OCI-LY3 (cell line): ENCODE data around the gene UBE2J1.

Experiments used
- H2AFZ ChIP-seq: fragments of 200-600, 300-600 bp; shearing (Covaris generic); 2 replicates; pipeline ENCODE4 v1.6.0; 2014; ENCODE audit warnings: antibody characterized with exemption, low read depth, low read length
- H3K27ac ChIP-seq: fragments of 200-600, 300-600 bp; sonication (generic); 2 replicates; pipeline ENCODE4 v1.5.1; 2014; ENCODE audit warnings: mild to moderate bottlenecking, low read length, moderate library complexity, mixed read lengths
- H3K27me3 ChIP-seq: fragments of 200-600, 300-600 bp; sonication (generic); 2 replicates; pipeline ENCODE4 v1.6.1; 2014; ENCODE audit warnings: low read depth, low read length, mixed read lengths
- H3K36me3 ChIP-seq: fragments of 200-600, 300-600 bp; sonication (generic); replicated peaks from 2 replicates; pipeline ENCODE3; 2014; ENCODE audit warnings: low read depth, low read length, mixed read lengths
- H3K4me1 ChIP-seq: fragments of 300-600, 200-600 bp; sonication (generic); 2 replicates; pipeline ENCODE4 v1.6.1; 2014; ENCODE audit warnings: low read length, mixed read lengths
- H3K4me2 ChIP-seq: fragments of 200-600, 300-600 bp; sonication (generic); 2 replicates; pipeline ENCODE4 v1.6.1; 2014; ENCODE audit warnings: low read length, mixed read lengths
- H3K4me3 ChIP-seq: fragments of 300-600, 200-600 bp; sonication (generic); 2 replicates; pipeline ENCODE4 v1.5.1; 2014; ENCODE audit warnings: antibody characterized with exemption, mild to moderate bottlenecking, low read length, moderate library complexity
- H3K79me2 ChIP-seq: fragments of 300-600, 200-600 bp; shearing (Covaris generic); 2 replicates; pipeline ENCODE4 v1.6.1; 2014; ENCODE audit warnings: mild to moderate bottlenecking, low read length, mixed read lengths
- H3K9ac ChIP-seq: fragments of 300-600, 200-600 bp; shearing (Covaris generic); 2 replicates; pipeline ENCODE4 v1.6.0; 2014; ENCODE audit warnings: mild to moderate bottlenecking, low read length, moderate library complexity
- H3K9me3 ChIP-seq: fragments of 200-600, 300-600 bp; shearing (Covaris generic); 2 replicates; pipeline ENCODE4 v1.6.1; 2014; ENCODE audit warnings: low read length, mixed read lengths; ENCODE audit not compliant: insufficient read depth
- H4K20me1 ChIP-seq: fragments of 200-600, 300-600 bp; sonication (generic); 2 replicates; pipeline ENCODE4 v1.6.1; 2016; ENCODE audit warnings: low read length, mixed read lengths; ENCODE audit not compliant: insufficient read depth
- CTCF ChIP-seq: fragments of 200-600, 300-600 bp; sonication (generic); IDR thresholded peaks from 2 replicates; pipeline ENCODE4 v1.5.1; 2014; ENCODE audit warnings: antibody characterized with exemption, low read length, low read depth
- EZH2phosphoT487 ChIP-seq: fragments of 200-600 bp; shearing (Covaris generic); IDR thresholded peaks from 2 replicates; pipeline ENCODE4 v1.6.1; 2018; ENCODE audit warnings: antibody characterized with exemption, mixed run types, low read depth

UBE2J1 gene

DNA sequence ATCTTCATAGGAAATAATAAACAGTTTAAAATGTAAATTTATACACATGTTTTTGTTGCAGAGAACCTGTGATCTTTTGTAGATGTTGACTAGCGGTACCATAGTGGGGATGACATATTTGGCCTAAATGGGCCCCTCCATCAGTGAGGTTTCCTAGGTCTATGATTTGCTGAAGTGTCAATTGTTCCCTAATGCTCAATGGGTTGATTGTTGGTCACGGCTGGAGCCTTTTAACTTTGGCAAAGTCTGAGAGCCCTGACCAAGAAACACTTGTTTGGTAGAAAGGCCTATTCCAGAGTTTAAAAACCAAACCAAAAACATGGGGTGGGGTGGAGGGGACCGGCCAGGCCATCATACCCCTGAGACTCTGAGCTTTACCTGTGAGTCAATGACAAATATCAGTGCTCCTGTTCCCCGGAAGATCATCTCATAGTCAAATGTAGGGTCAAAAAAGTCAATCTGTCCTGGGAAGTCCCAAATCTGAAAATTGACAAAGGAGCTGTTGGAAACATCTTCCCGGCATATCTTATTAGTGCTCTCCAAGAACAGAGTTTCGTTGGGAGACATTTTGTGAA is 34.5 kb upstream of the UBE2J1 start:
- no peaks in the 10 kb centered on the region for H3K79me2 ChIP-seq
- H3K4me3 ChIP-seq: peak overlapping the region; percentile 26
- TF ChIP-seq EZH2phosphoT487 (no peak), CTCF (no peak)
- H3K36me3 ChIP-seq: no peaks in the 10 kb centered on the region
- H3K9me3 ChIP-seq: no peaks in the 10 kb centered on the region
- H3K27ac ChIP-seq: no peak overlapping the region
- peaks cover 19% of the 10 kb centered on the region for H3K4me1 ChIP-seq
- peaks cover 53% of the 10 kb centered on the region for H3K27me3 ChIP-seq
- H3K4me2 ChIP-seq: peak overlapping the region; percentile 55
- H4K20me1 ChIP-seq: peaks cover 36% of the 10 kb centered on the region; the same call in 1 of the 2 replicates
- H2AFZ ChIP-seq: no peak overlapping the region
- H3K9ac ChIP-seq: no peak overlapping the region

DNA sequence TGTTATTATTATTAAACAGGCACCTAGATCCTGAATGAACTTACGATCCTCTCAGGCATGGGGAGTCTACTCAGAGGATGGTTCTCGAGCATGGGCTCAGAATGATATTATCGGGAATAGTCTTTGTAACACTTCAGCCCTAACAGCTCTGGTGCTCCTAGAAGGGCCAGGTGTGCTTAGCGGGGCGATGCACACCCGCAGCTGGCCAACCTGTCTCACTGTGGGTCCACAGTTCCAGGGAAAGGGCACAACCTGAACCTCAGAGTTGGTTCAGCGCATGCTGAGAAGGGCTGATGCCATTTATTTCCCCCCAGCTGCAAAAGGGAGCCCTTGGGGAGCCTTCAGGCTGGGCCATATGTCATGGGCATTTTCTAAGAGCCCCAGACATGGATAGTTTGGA is 33.3 kb upstream of the UBE2J1 start:
- Histone ChIP-seq H3K79me2 (no peaks in the 10 kb centered on the region), H3K36me3 (no peaks in the 10 kb centered on the region), H3K27ac (no peak overlapping the region), H3K4me3 (no peak overlapping the region), H3K9me3 (no peaks in the 10 kb centered on the region), H4K20me1 (peaks cover 36% of the 10 kb centered on the region; the same call in 1 of the 2 replicates), H2AFZ (no peak overlapping the region), H3K4me2 (no peak overlapping the region), H3K27me3 (peaks cover 55% of the 10 kb centered on the region), H3K9ac (no peak overlapping the region), H3K4me1 (peaks cover 19% of the 10 kb centered on the region)
- no peak for TF ChIP-seq CTCF
- TF ChIP-seq EZH2phosphoT487: no peak

DNA sequence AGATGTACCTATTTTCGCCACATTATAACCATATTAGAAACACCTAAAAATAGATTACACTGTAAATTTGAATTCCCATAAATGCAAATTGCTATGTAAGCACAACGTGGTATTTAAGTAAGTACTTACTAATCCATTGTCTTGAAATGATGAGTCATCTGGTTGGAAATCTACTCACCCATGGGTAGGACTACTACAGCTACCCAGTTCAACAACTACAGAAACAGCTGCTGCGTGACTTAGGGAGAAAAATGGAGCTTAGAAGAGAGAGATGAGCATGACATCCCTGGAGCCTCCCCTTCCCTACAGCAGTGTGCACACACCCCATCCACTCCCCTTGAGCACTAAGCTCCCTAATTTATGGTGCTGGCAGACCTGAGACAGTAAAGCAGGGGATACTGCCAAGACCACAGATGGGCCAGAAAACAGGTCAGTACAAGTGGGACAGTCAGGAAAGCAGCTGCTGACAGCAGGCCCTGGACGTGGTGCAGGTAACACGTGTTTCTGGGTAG is 32.7 kb upstream of the UBE2J1 start:
- Histone ChIP-seq H3K4me3 (no peak overlapping the region), H3K27ac (no peak overlapping the region), H3K27me3 (peaks cover 53% of the 10 kb centered on the region), H3K9me3 (no peaks in the 10 kb centered on the region), H3K36me3 (no peaks in the 10 kb centered on the region), H4K20me1 (peaks cover 36% of the 10 kb centered on the region; the same call in 1 of the 2 replicates), H3K4me2 (no peak overlapping the region), H3K9ac (no peak overlapping the region), H3K4me1 (peaks cover 19% of the 10 kb centered on the region), H3K79me2 (no peaks in the 10 kb centered on the region), H2AFZ (no peak overlapping the region)
- TF ChIP-seq CTCF: no peak
- no peak for TF ChIP-seq EZH2phosphoT487

DNA sequence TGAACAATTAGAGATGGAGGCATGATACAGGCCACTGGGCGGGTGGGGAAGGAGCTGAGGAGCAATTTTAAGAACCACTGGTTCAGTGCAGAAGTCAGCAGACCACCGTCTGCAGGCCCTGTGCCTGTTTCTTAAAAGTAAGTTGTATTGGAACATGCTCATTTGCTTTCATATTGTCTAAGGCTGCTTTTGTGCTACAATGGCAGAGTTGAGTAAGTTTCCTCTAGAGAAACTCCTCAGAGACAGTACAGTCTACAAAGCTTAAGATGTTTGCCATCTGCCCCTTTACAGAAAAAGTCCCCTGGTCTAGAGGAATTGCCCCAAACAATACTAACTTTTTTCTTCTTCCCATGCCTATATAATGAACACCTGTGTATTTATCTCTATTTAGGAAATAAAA is 28.5 kb upstream of the UBE2J1 start:
- Histone ChIP-seq H3K9me3 (no peaks in the 10 kb centered on the region), H4K20me1 (peaks cover 10% of the 10 kb centered on the region; the same call in 1 of the 2 replicates)
- TF ChIP-seq CTCF (no peak), EZH2phosphoT487 (no peak)

More for the DNA sequence above, 28.5 kb upstream of the UBE2J1 start:
- Histone ChIP-seq H3K79me2 (no peaks in the 10 kb centered on the region), H3K27me3 (peaks cover 35% of the 10 kb centered on the region), H3K9ac (no peak overlapping the region), H3K4me3 (no peak overlapping the region), H3K4me1 (peaks cover 12% of the 10 kb centered on the region), H3K4me2 (no peak overlapping the region), H3K36me3 (no peaks in the 10 kb centered on the region), H2AFZ (no peak overlapping the region), H3K27ac (no peak overlapping the region)
